Measurements from ENCODE around the gene RFXAP. TPM values are rescaled to one million over a fixed set of nuclear protein-coding genes. Genes with fewer than 3 reads are reported as not detected.

The RFXAP gene, protein sequence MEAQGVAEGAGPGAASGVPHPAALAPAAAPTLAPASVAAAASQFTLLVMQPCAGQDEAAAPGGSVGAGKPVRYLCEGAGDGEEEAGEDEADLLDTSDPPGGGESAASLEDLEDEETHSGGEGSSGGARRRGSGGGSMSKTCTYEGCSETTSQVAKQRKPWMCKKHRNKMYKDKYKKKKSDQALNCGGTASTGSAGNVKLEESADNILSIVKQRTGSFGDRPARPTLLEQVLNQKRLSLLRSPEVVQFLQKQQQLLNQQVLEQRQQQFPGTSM
- 0.54 and 0.79 TPM in 2 replicates for total RNA-seq

DNA sequence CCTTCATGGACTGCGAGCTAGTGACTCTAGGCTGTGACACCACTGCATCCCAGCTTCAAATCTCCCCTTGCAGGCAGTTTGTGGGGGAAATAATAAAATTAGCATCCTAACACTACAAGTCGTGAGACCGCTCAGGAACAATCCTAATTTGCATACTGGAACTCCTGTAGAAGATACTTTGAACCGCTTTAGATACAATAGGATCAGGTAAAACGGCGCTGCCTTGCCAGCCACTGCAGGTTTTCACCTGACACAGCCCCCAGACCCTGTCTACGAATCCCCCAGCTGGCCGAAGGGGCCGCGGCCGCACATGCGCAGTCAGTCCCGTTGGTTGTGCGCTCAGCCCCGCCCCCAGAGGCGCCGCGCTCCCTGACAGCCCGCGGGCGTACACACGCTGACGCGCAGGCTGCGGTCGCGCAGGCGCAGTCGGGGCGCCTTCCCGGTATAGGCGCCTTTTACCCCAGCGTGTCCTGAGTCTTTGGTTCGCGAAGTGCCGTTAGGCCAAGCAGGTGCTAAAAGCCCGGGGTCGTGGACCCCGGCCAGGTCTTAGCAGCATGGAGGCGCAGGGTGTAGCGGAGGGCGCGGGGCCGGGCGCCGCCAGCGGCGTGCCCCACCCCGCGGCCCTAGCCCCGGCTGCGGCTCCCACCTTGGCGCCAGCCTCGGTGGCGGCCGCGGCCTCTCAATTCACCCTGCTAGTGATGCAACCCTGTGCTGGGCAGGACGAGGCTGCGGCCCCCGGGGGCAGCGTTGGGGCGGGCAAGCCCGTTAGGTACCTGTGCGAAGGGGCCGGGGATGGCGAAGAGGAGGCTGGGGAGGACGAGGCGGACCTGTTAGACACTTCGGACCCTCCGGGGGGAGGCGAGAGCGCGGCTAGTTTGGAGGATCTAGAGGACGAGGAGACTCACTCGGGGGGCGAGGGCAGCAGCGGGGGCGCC lies at the start of gene RFXAP:
Gene RFXAP, plus strand, starts transcription at position 419 of the 935 bp plus-strand sequence. Its CDS starts 136 bp downstream, at position 555.

Other genes starting within 250 kb of the RFXAP start
- 0.11 TPM in 1 of 2 replicates, not detected in the other for gene SERTM1, start 145.2 kb upstream of the RFXAP start, total RNA-seq
- gene SMAD9, start 101.0 kb downstream of the RFXAP start, total RNA-seq: 0.11 and 0.39 TPM in 2 replicates
- 29.4 and 29.8 TPM in 2 replicates for gene ALG5, start 180.1 kb downstream of the RFXAP start, total RNA-seq
- gene EXOSC8, start 181.6 kb downstream of the RFXAP start, total RNA-seq: 17.5 and 18.8 TPM in 2 replicates
- 63.4 and 72.6 TPM in 2 replicates for gene SUPT20H, start 240.5 kb downstream of the RFXAP start, total RNA-seq

All from placental epithelial cell (primary cell).